GM19193 (cell line): Measurements from ENCODE around the gene ESR1.

Experiments
- POLR2A ChIP-seq: IDR thresholded peaks from 4 replicates; pipeline ENCODE4 v1.6.1; 2011; ENCODE audit not compliant: insufficient read depth, insufficient read length; ENCODE audit errors: extremely low read depth

The ESR1 gene

GRCh38 chr6:152052061-152052460 is 244.6 kb downstream of the ESR1 start:
- no peak for TF ChIP-seq POLR2A

- TF ChIP-seq POLR2A: no peak
These were observed 245.8 kb downstream of the ESR1 start for GRCh38 chr6:152053332-152053731.

GRCh38 chr6:152054441-152054840 is 247.0 kb downstream of the ESR1 start:
- TF ChIP-seq POLR2A: no peak

GRCh38 chr6:152055517-152055916 is 248.0 kb downstream of the ESR1 start:
- no peak for TF ChIP-seq POLR2A

- TF ChIP-seq POLR2A: no peak
These were observed 250.5 kb downstream of the ESR1 start for GRCh38 chr6:152057832-152058498.

GRCh38 chr6:152059909-152060308 is 252.4 kb downstream of the ESR1 start:
- TF ChIP-seq POLR2A: no peak

- no peak for TF ChIP-seq POLR2A
These were observed 255.0 kb downstream of the ESR1 start for GRCh38 chr6:152062476-152062875.

GRCh38 chr6:152063170-152063921 is 255.9 kb downstream of the ESR1 start:
- no peak for TF ChIP-seq POLR2A

- no peak for TF ChIP-seq POLR2A
These were observed 261.3 kb downstream of the ESR1 start for GRCh38 chr6:152068622-152069261.

- no peak for TF ChIP-seq POLR2A
These were observed 263.1 kb downstream of the ESR1 start for GRCh38 chr6:152070556-152070955.

GRCh38 chr6:152071318-152071717 is 263.8 kb downstream of the ESR1 start:
- TF ChIP-seq POLR2A: no peak

- TF ChIP-seq POLR2A: no peak
These were observed 264.4 kb downstream of the ESR1 start for GRCh38 chr6:152071843-152072242.

GRCh38 chr6:152078001-152078400 is 270.5 kb downstream of the ESR1 start:
- no peak for TF ChIP-seq POLR2A

GRCh38 chr6:152078804-152079203 is 271.3 kb downstream of the ESR1 start:
- TF ChIP-seq POLR2A: no peak

GRCh38 chr6:152085451-152085921 is 278.0 kb downstream of the ESR1 start:
- TF ChIP-seq POLR2A: no peak

- no peak for TF ChIP-seq POLR2A
These were observed 278.9 kb downstream of the ESR1 start for GRCh38 chr6:152086223-152086873.

GRCh38 chr6:152087096-152087495 is 279.6 kb downstream of the ESR1 start:
- TF ChIP-seq POLR2A: no peak
